AG09319 (cell line): Measurements from ENCODE around the gene LRBA.
"Not testable (repeated sequence)": the region's sequence is repeated elsewhere in the genome, so short reads cannot be mapped to it uniquely, and the experiment has no call there.

ENCODE experiments used
- DNase-seq: peaks from one replicate; pipeline ENCODE4 v3.0.0-alpha.2; 2010; ENCODE audit warnings: low read depth; ENCODE audit errors: extremely low read depth
- TF ChIP-seq, protein P1 (sequence below): IDR thresholded peaks from 2 replicates; pipeline ENCODE4 v1.5.1; 2011; ENCODE audit warnings: low read depth, mild to moderate bottlenecking, inconsistent platforms, low read length, moderate library complexity

LRBA gene

DNA sequence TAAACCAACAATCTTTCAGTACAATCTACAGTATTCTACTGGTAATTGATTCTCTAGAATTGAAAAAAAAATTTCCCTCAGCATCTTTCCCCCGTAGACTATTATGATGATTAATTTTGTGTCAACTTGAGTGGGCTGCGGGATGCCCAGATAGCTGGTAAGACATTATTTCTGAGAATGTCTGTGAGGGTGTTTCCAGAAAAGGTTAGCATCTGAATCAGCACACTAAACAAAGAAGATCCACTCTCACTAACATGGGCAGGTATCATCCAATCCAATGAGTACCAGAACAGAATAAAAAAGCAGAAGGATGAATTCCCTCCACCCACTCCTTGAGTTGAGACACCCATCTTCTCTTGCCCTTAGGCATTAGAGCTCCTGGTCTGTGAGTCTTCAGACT is 619.2 kb downstream of the LRBA start:
- no peak for DNase-seq
- TF ChIP-seq, protein P1, sequence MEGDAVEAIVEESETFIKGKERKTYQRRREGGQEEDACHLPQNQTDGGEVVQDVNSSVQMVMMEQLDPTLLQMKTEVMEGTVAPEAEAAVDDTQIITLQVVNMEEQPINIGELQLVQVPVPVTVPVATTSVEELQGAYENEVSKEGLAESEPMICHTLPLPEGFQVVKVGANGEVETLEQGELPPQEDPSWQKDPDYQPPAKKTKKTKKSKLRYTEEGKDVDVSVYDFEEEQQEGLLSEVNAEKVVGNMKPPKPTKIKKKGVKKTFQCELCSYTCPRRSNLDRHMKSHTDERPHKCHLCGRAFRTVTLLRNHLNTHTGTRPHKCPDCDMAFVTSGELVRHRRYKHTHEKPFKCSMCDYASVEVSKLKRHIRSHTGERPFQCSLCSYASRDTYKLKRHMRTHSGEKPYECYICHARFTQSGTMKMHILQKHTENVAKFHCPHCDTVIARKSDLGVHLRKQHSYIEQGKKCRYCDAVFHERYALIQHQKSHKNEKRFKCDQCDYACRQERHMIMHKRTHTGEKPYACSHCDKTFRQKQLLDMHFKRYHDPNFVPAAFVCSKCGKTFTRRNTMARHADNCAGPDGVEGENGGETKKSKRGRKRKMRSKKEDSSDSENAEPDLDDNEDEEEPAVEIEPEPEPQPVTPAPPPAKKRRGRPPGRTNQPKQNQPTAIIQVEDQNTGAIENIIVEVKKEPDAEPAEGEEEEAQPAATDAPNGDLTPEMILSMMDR, result no peak

DNA sequence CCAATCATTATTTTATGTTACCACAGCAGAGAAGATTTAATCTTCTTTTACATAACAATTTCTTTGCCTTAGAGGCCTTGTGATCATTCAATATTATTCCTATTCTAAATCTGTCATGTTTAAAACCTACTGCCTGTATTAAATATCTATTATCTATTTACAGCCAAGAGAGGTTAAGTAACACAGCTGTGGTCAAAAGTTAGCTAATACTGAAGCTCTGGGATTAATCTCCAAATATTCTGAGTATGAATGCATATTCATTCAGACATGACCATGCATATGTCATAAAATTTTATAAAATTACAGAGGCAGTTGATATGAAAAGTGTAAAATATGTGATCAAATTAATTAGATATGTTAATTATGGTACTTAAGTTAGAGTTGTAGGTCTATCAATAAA is 621.0 kb downstream of the LRBA start:
- TF ChIP-seq, protein P1, result no peak
- DNase-seq, result no peak

DNA sequence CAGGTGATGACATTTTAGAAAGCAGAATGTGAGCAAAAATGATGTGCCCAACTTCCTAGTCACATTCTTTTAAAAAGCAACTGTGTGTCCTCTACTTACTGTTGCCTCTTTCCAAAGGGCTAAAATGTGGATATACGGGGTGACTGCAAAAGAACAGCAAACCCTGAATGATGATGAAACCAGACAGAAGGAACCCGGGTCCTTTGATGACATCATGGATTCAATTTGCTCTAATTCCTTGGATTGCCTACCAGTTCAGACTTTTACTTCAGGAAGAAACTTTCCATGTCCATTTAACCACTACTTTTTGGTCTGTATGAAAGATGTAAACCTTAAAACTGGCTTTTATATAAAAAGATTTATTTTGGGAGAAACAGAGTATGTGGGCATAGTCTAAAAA is 624.0 kb downstream of the LRBA start:
- TF ChIP-seq, protein P1, result no peak
- DNase-seq, result no peak

DNA sequence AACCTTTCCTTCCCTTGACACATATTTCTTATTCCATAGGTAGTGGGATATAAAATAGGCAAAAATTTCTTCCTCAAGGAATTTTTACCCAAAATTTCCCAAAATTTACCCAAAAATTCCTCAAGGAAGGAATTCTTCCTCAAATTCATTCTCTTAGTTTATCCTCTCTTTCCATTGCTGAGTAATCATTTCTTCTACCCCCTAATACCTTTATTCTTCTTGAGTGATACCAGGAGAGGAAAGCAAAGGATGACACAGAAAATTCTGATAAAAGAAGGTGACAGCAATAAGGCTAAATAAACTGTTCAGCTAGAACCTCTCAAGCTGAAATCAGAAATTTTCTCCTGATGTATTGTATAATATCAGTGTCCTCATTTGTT is 624.6 kb downstream of the LRBA start:
- TF ChIP-seq, protein P1, result no peak
- DNase-seq, result no peak

DNA sequence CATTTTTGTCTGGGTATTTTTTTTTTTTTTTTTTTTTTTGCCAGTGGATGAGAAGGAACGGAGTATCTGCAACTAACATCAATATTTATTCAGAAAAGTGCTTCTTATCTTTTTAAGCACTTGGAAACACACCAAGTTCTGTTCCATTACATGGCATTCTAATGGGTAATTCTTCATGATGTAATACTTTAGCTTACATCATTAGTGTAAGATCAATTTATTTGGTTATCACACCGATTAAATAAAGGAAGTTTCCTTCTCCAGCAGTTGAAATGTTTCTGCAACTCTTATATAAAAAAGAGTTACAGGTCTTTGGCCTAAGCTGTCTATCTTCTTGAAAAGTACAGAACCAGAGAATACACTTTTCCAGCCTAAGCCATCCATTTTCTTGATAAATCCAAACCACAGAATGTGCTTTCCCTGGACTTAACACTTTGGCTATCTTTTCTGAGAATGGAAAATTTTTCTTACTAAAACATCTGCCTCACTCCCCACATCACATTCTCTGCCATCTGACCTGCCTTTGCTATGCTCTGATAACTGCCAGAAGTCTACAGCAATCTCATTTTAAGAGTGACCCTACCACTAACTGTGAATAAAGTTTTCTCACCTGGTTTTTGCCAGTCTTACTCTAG is 625.1 kb downstream of the LRBA start:
- TF ChIP-seq, protein P1, result no peak
- DNase-seq, result no peak

DNA sequence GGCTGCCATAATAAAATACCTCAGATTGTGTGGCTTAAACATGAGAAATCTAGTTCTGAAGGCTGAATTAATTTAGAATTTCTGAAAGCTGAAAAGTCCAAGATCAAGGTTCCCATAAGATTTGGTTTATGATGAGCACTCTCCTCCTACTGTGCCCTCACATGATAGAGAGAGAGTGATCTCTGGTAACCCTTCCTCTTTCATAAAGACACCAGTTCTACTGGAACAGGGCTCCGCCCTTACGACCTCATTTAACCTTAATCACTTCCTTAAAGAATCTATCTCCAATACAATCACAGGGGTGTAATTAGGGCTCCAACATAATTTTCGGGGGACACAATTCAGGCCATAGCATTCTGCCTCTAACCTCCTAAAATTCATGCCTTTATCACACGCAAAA is 627.1 kb downstream of the LRBA start:
- TF ChIP-seq, protein P1, result no peak
- no peak for DNase-seq

DNA sequence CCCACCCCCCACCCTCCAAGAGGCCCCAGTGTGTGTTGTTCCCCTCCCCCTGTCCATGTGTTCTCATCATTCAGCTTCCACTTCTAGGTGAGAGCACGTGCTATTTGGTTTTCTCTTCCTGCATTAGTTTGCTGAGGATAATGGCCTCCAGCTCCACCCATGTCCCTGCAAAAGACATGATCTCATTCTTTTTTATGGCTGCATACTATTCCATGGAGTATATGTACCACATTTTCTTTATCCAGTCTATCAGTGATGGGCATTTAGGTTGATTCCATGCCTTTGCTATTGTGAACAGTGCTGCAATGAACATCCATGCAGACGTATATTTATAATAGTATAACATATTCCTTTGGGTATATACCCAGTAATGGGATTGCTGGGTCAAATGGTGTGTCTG is 628.7 kb downstream of the LRBA start:
- not testable (repeated sequence) for DNase-seq

DNA sequence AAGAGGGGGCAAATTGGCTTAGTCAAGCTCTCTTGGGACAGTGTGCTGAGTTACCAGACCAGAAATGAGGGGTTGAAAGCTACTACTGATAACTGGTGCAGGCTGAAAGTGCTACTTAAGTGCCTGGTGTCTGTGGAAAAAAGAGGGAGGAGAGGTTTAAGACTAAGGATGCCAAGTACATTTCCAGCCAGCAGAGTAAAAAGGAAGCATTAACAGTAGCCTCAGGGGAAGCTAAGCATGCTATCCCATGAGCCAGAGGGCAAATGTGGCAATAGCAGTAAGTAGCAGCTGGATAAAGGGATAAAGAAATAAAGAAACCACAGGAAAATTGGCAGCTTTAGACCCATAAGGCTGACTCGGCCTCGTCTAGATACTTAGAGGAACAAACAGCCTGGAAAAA is 629.5 kb downstream of the LRBA start:
- peak; percentile 92 for DNase-seq
- TF ChIP-seq, protein P1, result no peak
